GM03348 (cell line): Measurements from ENCODE around the gene THG1L.
"Not testable (repeated sequence)": the region's sequence is repeated elsewhere in the genome, so short reads cannot be mapped to it uniquely, and the experiment has no call there.

Source experiments
- DNase-seq: peaks from one replicate; pipeline ENCODE4 v3.0.0; 2012; ENCODE audit warnings: low spot score

THG1L gene

GRCh38 chr5:157727858-157728257, 3.4 kb upstream of the THG1L start:
- DNase-seq: not testable (repeated sequence)

GRCh38 chr5:157729858-157730257, 1.4 kb upstream of the THG1L start:
- DNase-seq: no peak

- no peak for DNase-seq
Observed at GRCh38 chr5:157730900-157731271, 334 bp upstream of the THG1L start.

GRCh38 chr5:157732130-157732514, 902 bp downstream of the THG1L start:
- DNase-seq: no peak

- DNase-seq: no peak
Observed at GRCh38 chr5:157732596-157733262, 1.5 kb downstream of the THG1L start.

- DNase-seq: no peak
Observed at GRCh38 chr5:157734436-157734835, 3.2 kb downstream of the THG1L start.

GRCh38 chr5:157735991-157736390, 4.8 kb downstream of the THG1L start:
- DNase-seq: no peak

GRCh38 chr5:157739388-157740228, 8.4 kb downstream of the THG1L start:
- DNase-seq: no peak

GRCh38 chr5:157740229-157740610, 9.0 kb downstream of the THG1L start:
- DNase-seq: peak; percentile 31

- no peak for DNase-seq
Observed at GRCh38 chr5:157741131-157741530, 9.9 kb downstream of the THG1L start.

GRCh38 chr5:157743163-157744050, 12.2 kb downstream of the THG1L start, which contains the start of gene LSM11:
Gene LSM11 (plus strand): TSS chr5:157743712. CDS start chr5:157743751, 39 bp downstream.
- peak; percentile 98 for DNase-seq

GRCh38 chr5:157744051-157745011, 13.1 kb downstream of the THG1L start:
- DNase-seq: peak; percentile 39

- DNase-seq: no peak
Observed at GRCh38 chr5:157745041-157745456, 13.8 kb downstream of the THG1L start.

- DNase-seq: no peak
Observed at GRCh38 chr5:157747173-157747740, 16.0 kb downstream of the THG1L start.

- DNase-seq: no peak
Observed at GRCh38 chr5:157747766-157748700, 16.8 kb downstream of the THG1L start.

- DNase-seq: peak; percentile 86
Observed at GRCh38 chr5:157748760-157749461, 17.7 kb downstream of the THG1L start.

GRCh38 chr5:157749462-157749799, 18.2 kb downstream of the THG1L start:
- no peak for DNase-seq

- DNase-seq: peak; percentile 74
Observed at GRCh38 chr5:157750320-157750719, 19.1 kb downstream of the THG1L start.

- DNase-seq: no peak
Observed at GRCh38 chr5:157756122-157756521, 24.9 kb downstream of the THG1L start.
